OCI-LY3 (cell line): ENCODE measurements around the gene VAT1L.

Experiments
- H2AFZ ChIP-seq: fragments of 200-600, 300-600 bp; shearing (Covaris generic); 2 replicates; pipeline ENCODE4 v1.6.0; 2014; ENCODE audit warnings: antibody characterized with exemption, low read depth, low read length
- H3K27ac ChIP-seq: fragments of 200-600, 300-600 bp; sonication (generic); 2 replicates; pipeline ENCODE4 v1.5.1; 2014; ENCODE audit warnings: mild to moderate bottlenecking, low read length, moderate library complexity, mixed read lengths
- H3K27me3 ChIP-seq: fragments of 200-600, 300-600 bp; sonication (generic); 2 replicates; pipeline ENCODE4 v1.6.1; 2014; ENCODE audit warnings: low read depth, low read length, mixed read lengths
- H3K36me3 ChIP-seq: fragments of 200-600, 300-600 bp; sonication (generic); replicated peaks from 2 replicates; pipeline ENCODE3; 2014; ENCODE audit warnings: low read depth, low read length, mixed read lengths
- H3K4me1 ChIP-seq: fragments of 300-600, 200-600 bp; sonication (generic); 2 replicates; pipeline ENCODE4 v1.6.1; 2014; ENCODE audit warnings: low read length, mixed read lengths
- H3K4me2 ChIP-seq: fragments of 200-600, 300-600 bp; sonication (generic); 2 replicates; pipeline ENCODE4 v1.6.1; 2014; ENCODE audit warnings: low read length, mixed read lengths
- H3K4me3 ChIP-seq: fragments of 300-600, 200-600 bp; sonication (generic); 2 replicates; pipeline ENCODE4 v1.5.1; 2014; ENCODE audit warnings: antibody characterized with exemption, mild to moderate bottlenecking, low read length, moderate library complexity
- H3K79me2 ChIP-seq: fragments of 300-600, 200-600 bp; shearing (Covaris generic); 2 replicates; pipeline ENCODE4 v1.6.1; 2014; ENCODE audit warnings: mild to moderate bottlenecking, low read length, mixed read lengths
- H3K9ac ChIP-seq: fragments of 300-600, 200-600 bp; shearing (Covaris generic); 2 replicates; pipeline ENCODE4 v1.6.0; 2014; ENCODE audit warnings: mild to moderate bottlenecking, low read length, moderate library complexity
- H3K9me3 ChIP-seq: fragments of 200-600, 300-600 bp; shearing (Covaris generic); 2 replicates; pipeline ENCODE4 v1.6.1; 2014; ENCODE audit warnings: low read length, mixed read lengths; ENCODE audit not compliant: insufficient read depth
- H4K20me1 ChIP-seq: fragments of 200-600, 300-600 bp; sonication (generic); 2 replicates; pipeline ENCODE4 v1.6.1; 2016; ENCODE audit warnings: low read length, mixed read lengths; ENCODE audit not compliant: insufficient read depth
- EZH2phosphoT487 ChIP-seq: fragments of 200-600 bp; shearing (Covaris generic); IDR thresholded peaks from 2 replicates; pipeline ENCODE4 v1.6.1; 2018; ENCODE audit warnings: antibody characterized with exemption, mixed run types, low read depth
- TF ChIP-seq, protein P1 (sequence below): fragments of 200-600, 300-600 bp; sonication (generic); IDR thresholded peaks from 2 replicates; pipeline ENCODE4 v1.5.1; 2014; ENCODE audit warnings: antibody characterized with exemption, low read length, low read depth

VAT1L gene

DNA sequence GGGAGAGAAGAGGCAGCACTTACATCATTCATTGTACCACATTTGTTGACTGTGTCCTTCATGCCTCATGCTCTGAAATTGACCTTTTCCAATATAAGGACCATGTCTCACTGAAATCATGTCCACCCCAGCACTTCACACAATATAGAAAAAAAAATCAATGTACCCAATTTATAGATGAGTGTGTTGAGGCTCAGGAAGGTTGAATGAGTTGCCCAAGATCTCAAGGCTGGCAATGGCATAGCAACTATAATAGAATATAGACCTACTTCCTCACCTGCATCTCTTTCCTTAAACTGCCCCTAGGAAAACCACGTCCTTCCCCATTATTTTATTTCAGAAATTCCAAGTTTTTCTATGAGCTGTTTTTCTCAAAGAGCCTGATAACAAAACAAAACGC is 912 bp upstream of the VAT1L start:
- no peak overlapping the region for H3K4me3 ChIP-seq

DNA sequence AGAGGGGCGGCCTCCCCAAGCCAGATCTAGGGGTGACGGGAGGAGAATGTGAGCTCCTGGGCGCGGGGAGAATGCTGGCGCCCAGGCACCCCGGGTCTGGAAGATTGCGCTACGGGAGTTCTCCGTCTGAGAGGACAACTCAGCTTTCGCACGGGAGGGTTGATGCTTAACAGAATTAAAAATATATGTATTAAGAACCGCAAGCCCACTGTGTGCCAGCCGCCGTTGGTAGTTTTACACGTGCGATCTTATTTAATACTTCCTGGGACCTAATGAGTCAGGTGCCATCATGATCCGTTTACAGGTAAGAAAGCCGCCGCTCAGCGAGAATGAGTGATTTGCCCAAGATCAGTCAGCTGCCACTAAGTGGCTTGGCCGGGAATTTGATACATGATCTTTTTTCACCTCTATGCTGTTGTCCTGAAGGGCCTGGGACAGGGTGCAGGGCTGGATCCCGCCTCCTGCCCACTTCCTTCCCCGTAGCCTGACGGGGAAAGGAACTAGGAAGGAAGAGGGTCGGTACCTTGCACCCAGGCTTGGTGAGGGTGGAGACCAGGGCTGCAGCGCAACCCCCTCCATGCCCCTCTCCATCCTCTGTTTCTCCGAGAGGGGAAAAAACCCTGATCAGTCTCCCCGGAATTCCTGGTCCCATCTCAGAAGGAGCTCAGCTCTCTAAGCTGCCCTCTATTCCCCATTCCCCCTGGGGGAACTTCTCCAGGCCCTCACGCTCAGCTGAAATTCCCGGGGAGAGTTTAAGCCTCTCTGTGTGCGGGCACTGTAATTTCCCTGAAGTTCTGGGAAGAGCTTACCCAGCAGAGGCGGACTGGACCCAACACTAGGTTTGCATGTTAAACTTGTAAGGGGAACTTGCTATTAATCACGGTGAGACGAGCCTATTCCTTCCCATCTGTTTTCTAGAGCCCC is 983 bp downstream of the VAT1L start:
- H3K4me1 ChIP-seq = no peaks in the 10 kb centered on the region
- peaks cover 17% of the 10 kb centered on the region for H3K27me3 ChIP-seq
- no peak overlapping the region for H2AFZ ChIP-seq
- no peak overlapping the region for H3K4me3 ChIP-seq
- H3K79me2 ChIP-seq = no peaks in the 10 kb centered on the region
- H3K9ac ChIP-seq = no peak overlapping the region
- no peaks in the 10 kb centered on the region for H3K9me3 ChIP-seq
- H4K20me1 ChIP-seq = no peaks in the 10 kb centered on the region
- H3K27ac ChIP-seq = no peak overlapping the region
- no peaks in the 10 kb centered on the region for H3K36me3 ChIP-seq
- no peak overlapping the region for H3K4me2 ChIP-seq
- TF ChIP-seq, protein P1, sequence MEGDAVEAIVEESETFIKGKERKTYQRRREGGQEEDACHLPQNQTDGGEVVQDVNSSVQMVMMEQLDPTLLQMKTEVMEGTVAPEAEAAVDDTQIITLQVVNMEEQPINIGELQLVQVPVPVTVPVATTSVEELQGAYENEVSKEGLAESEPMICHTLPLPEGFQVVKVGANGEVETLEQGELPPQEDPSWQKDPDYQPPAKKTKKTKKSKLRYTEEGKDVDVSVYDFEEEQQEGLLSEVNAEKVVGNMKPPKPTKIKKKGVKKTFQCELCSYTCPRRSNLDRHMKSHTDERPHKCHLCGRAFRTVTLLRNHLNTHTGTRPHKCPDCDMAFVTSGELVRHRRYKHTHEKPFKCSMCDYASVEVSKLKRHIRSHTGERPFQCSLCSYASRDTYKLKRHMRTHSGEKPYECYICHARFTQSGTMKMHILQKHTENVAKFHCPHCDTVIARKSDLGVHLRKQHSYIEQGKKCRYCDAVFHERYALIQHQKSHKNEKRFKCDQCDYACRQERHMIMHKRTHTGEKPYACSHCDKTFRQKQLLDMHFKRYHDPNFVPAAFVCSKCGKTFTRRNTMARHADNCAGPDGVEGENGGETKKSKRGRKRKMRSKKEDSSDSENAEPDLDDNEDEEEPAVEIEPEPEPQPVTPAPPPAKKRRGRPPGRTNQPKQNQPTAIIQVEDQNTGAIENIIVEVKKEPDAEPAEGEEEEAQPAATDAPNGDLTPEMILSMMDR = no peak
- TF ChIP-seq EZH2phosphoT487 = no peak

More for the DNA sequence above, 912 bp upstream of the VAT1L start:
- Histone ChIP-seq H3K4me2 (no peak overlapping the region), H3K27me3 (peaks cover 15% of the 10 kb centered on the region; the same call in 1 of the 2 replicates), H3K27ac (no peak overlapping the region), H4K20me1 (no peaks in the 10 kb centered on the region), H3K9me3 (no peaks in the 10 kb centered on the region), H3K4me1 (no peaks in the 10 kb centered on the region), H3K9ac (no peak overlapping the region), H3K79me2 (no peaks in the 10 kb centered on the region), H2AFZ (no peak overlapping the region), H3K36me3 (no peaks in the 10 kb centered on the region)
- TF ChIP-seq EZH2phosphoT487 = no peak
- TF ChIP-seq, protein P1 = no peak

DNA sequence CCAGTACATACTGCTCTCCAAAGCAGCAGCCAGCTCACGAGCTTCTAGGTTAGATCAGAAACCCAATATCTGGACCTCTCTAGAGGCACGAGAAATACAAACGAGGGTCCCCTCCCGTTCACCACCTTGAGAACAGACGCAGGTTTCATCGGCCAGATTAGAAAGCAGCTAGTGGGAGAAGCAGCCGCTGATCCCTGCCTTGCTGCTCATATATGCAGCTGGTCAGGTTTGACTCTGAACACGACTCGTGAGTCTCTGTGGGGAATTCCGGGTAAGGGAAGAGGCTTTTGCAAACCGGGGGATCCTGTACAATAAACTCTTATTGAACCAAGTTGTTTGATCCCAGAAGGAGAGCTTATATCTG is 1.6 kb downstream of the VAT1L start:
- TF ChIP-seq EZH2phosphoT487 = no peak
- TF ChIP-seq, protein P1 = no peak
- H3K9ac ChIP-seq = no peak overlapping the region

DNA sequence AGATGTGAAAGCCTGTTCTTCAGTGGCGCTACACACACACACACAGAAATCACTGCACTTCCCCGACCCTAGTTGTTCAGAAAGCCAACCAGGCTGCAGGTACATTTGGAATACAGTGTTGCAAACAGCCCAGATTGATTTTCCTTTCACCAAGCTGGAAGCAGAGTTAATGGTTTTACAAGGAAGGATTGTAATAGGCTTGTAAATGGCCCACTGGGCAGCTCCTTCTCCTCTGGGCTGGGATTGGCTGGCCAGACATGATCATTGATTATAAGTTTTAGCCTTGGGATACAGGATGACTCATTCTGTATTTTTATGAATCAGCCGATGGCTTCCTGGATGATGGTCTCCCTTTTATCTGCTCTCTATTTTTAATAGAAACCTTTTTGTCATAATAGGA is 2.5 kb downstream of the VAT1L start:
- no peak overlapping the region for H3K4me2 ChIP-seq
- no peaks in the 10 kb centered on the region for H3K79me2 ChIP-seq
- H3K4me1 ChIP-seq = no peaks in the 10 kb centered on the region
- no peak overlapping the region for H3K27ac ChIP-seq
- H3K4me3 ChIP-seq = no peak overlapping the region
- H2AFZ ChIP-seq = no peak overlapping the region
- H3K27me3 ChIP-seq = peaks cover 22% of the 10 kb centered on the region
- H4K20me1 ChIP-seq = no peaks in the 10 kb centered on the region
- no peaks in the 10 kb centered on the region for H3K9me3 ChIP-seq
- no peaks in the 10 kb centered on the region for H3K36me3 ChIP-seq
- TF ChIP-seq, protein P1 = no peak
- no peak for TF ChIP-seq EZH2phosphoT487
- no peak overlapping the region for H3K9ac ChIP-seq

More for the DNA sequence above, 1.6 kb downstream of the VAT1L start:
- Histone ChIP-seq H3K4me1 (no peaks in the 10 kb centered on the region), H3K9me3 (no peaks in the 10 kb centered on the region), H4K20me1 (no peaks in the 10 kb centered on the region), H3K79me2 (no peaks in the 10 kb centered on the region), H3K36me3 (no peaks in the 10 kb centered on the region), H2AFZ (no peak overlapping the region), H3K4me2 (no peak overlapping the region), H3K27ac (no peak overlapping the region), H3K4me3 (no peak overlapping the region), H3K27me3 (peaks cover 21% of the 10 kb centered on the region)
